HG03060 (cell line): ENCODE data around the gene ALS2CL.

Experiments used
- ATAC-seq: cut with Tn5 transposase; IDR thresholded peaks from one replicate; pipeline ENCODE4 v1.9.1; 2021; ENCODE audit warnings: low read depth, moderate number of reproducible peaks; ENCODE audit not compliant: unreplicated experiment

Gene ALS2CL

DNA sequence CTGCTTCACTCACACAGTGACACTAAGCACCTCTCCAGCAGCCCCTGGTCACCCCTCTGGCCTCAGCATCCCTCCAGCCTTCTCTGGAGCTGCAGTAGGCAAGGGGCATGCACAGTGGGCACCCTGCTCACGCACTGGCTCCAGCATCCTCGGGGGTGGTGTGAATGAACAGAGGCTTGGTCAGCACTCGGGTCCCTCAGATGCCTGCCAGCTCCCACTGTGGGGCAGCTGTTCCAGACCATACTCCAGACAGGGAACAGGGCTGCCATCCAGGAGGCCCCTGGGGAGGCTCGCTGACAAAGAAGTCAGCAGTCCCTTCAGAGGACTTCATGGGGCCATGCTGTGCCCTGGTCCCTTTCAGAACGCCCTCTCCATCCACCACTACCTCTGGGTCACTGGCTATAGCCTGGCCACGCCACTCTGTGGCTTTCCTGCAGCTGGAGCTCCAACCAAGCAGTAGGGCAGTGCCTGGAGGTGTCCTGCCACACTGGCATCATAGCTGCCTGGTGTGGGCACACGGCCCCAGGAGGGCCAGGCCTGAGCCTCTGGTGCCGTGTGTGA is 26.3 kb downstream of the ALS2CL start:
- no peak for ATAC-seq

DNA sequence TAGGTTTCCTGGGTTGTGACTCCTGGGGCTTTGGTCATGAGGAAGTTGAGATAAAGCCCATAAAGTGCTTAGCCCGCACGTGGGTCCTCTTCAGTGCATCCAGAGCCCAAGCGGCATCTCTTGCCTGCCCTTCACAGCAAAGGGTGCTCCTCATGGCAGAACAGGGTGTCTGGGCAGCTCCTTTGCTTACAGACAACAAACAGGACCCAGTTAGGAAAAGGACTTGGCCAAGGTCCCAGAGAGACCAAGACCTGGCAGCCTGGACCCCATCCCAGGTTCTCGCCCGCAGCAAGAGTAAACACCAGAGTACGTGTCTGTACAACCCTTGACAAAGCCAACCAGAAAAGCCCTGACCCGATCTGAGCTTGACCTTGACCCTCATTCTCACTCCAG is 27.0 kb downstream of the ALS2CL start:
- no peak for ATAC-seq

DNA sequence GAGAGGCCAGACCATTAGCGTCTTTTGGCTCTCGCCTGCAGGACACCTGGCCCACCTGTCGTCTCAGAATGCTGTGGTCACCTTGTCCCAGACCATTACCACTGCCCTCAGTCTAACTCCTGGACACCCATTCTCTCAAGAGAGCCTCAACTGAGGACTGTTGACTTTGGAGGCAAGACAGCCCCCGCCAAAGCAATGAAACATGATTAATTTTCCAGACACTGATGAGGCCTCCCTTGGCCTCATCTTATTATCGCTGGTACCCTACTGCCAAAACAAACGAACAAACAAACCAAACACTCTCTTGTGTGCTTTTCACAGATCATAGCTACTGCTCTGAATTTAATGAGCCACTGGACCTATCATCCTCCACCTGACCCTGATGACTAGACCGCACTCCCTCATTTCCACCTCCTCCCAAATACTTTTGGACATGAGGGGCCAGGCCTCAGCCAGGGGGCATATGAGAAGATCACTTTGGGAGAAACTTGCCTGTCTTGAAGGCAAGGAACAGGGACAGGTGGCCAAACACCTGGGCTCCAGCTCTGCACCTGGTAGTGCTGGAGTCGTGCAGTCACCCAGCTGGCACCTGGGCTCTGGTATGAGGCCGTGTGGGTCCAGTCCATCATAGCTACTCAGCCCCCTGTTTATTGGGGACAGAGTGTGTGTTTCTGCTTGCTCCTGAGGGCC is 27.6 kb downstream of the ALS2CL start:
- ATAC-seq = no peak

DNA sequence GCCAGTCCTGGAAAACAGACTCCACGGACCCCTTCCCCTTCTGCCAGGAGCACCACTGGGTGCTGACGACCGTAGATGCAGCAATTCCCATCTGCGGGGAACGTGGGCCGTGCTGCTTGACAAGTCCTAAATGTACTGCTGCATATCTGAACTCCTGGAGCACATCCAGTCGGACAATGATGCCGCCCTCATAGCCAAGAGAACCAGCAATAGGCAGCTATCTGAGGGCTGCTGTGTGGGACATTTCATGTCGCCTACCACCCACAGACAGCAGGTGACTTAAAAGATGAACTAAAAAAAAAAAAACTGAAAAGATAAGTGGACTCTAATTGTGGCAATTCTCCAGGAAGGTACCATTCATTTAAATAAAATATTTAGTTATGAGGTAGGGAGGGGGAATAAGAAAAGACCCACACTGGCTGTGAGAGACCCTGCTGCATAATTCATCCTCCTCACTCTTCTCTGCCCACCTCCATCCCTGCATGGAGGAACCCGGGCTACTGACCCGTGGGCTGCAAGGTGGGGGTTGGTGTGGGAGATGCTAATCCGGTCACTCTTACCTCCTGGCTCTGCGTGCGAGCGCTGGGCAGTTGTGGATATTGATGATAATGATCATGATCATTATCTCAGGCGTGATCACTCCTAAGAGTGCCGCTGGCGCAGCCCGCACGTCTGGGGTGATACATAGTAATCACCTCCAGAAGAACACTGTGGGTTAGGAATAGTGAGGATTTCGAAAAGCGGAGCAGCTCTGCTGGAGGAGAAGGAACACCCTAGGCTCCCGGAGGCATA is 28.3 kb downstream of the ALS2CL start:
- no peak for ATAC-seq

DNA sequence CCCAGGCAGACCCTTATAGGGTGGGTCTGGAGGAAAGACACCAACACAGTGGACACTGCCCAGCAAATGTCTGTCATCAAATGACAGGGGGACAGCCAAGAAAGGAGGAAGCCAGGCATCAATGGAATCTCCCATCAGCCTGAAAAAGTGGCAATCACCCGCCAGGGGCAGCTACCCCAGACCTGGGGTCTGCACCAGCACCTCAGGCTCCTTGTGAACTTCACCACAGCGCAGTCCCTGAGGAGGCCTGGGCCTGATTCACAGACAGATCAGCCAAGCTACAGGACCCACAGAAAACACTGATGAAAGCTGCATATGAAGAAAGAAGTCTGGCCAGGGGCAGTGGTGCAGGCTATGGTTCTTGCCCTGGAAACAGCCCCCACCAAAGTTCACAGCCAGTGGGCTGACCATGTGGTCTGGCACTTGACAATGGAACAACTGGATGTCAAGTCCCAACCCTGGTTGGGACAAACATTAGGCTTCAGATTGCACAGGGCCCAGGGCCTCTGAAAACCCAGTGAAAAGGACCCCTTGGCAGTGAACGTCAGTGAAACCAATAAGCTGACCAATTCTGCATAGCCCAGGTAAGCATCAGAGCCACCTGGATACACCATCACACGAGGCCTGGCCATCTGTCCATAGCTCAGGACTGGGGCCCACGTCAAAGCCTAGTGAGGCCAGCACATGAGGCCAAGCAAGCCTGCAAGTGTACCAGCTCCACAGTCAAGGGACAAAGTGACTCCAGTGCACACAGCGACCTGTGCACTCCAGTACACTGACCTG is 29.1 kb downstream of the ALS2CL start:
- ATAC-seq = no peak

DNA sequence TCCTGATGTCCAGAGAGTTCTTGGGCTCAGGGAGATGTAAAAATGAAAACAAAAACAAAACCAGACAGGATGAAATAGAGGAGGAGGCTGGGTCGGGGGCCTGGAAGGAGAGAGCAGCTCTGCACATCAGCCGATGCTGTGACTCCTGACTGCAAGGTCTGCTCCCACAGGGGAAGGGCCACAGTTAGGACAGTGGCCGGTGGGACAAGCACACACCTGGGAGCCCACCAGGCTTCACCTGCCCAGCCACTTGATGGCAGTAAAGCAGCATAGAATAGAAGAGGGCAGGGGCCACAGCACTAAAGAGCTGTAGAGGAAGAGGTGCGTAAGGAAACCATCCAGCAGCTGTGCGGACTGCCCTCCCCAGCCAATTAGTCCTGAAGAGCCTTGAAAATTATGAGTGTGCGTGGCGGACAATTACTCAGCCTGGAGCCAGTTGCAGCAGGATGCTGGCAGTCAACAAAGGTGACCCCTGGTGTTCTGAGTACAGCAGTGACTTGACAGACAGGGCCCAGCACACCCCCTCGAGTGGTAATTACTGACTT is 29.8 kb downstream of the ALS2CL start:
- ATAC-seq = no peak

DNA sequence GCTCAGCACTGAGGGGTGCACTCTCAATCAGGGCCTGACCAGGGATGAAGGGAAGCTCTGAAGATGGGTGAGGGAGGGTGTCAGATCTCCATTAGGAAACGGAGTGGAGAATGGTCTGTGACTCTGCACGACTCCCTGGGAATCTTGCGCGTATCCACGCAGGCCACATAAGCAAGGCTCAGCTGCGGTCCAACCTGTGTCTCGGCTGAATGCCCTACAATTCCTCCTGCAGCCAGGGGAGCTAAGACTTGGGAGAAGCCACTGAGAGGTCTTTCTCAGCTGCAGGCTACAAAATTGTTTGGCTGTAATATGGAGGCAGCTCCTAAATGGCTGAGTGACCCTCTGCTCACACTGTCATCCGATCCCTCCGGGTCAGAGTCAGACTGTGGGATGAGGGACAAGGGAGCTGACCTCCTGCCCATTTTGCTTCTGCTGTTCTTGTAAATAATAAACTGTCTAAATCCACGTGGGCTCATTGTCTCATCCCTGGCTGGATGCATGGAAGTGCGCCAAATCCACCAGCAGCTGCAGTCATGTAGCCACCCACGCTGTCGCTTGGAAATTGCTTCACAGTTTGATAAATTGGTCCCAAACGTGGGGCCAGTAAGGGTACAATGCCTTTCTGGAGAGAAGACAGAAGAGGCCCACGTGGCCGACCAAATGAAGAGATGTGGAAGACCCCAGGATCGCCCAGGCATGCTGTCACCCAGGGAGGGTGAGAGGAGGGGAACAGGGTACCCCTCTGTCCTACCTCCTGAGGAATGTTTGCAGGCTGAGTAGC is 30.5 kb downstream of the ALS2CL start:
- ATAC-seq = no peak

DNA sequence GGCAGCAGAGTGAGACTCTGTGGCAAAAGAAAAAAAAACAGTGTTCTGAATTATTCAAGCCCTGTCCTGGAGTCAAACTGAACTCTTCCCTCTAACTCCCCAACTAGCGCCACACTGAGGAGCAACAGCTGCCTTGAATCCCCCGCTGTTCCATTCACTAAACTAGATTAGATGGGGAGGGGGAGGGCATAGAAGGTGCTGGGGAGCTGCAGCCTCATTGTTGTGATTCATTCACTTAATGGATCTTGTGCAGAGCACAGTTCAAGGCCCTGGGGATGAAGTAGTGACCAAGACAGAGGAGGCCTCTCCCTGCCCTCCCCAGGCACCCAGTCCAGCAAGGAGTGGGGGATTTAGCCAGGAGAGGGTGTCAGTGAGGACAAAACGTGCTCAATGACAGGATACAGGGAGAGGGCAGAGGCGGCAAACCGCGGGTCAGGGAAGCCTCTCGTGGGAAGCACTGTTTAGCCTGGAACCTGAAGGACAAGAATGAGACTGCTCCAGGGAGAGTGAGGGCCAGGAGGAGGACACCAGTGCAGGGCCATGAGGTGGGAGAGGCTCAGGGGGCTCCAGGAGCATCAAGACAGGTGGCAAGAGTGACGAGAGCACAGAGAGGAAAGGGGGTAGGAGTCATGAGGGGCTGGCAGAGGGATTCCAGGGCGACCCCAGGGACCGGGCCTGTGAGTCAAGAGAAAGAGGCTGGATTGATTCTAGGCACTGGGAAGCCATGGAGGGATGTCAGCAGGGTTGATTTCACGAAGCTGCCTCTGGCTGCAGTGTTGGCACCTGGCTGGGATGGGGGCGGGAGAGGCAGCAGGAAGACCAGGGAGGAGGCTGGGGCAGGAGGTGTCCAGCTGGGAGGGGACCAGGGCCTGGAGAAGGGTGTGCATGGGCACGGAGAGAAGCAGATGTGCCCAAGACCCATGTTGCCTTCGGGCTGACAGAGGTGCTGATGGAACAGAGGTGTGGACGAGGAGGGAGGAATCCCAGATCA is 31.4 kb downstream of the ALS2CL start:
- ATAC-seq = no peak

DNA sequence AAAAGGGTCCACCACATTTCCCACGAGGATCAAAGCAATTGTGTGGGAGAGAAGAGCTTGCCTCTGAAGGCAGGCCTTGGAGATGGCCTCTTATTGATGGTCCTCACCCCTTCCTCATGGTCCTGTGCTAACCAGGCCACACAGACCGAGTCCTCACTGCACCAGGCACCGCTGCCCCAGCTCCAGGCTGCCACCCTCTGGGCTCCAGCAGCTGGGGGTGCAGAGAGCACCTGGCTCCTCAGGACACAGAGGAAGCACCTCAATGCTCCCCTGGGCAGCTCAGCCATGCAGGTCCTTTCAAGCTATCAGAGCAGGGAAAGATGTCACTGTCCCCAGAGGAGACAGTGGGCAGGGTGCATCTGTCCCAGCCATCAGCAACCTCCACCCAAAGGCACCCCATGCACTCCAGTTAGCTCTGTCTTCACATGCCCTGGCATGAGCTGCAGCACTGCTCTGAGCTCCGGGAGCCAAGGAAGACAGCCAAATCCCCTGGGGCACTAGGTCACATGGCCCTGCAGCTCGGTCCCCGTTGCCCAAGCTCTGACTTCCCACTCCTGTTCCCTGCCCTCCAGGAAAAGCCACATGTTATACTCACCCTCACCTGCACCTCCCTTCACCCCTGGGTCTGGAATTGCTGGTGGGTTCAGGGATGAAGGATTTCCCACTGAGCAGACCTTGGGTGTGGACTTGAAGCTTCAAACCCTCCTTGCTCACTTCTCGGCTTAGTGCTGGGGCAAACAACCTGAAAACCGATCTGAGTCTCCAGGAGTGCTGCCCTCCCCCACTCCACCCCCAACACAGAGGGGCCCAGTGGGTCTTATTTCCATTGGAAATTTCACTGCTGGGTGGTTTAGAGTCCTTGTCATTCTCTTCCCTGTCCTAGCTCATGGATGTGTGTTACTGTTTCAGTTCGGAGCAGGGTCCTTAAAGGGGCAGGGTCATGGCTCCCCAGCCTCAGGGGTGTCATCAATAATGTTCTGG is 32.6 kb downstream of the ALS2CL start:
- ATAC-seq = no peak

DNA sequence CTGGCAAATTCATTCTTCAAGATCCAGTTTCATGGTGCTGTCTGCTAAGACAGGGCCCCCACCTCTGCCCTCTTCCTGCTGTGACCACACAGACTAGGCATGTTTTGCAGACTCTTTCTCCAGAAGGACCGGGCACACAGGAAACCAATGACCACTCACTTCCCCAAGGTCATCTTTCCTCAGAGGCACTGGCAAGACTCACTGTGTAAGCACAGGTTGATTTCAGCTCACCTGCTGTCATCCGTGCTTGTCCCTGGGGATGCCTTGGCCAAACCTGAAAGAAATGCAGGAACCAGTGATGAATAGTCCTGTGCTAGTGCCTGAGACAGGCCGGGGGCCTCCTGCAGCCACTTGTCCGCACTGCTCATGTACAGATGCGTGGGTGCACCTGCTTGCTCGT is 33.5 kb downstream of the ALS2CL start:
- ATAC-seq = no peak

DNA sequence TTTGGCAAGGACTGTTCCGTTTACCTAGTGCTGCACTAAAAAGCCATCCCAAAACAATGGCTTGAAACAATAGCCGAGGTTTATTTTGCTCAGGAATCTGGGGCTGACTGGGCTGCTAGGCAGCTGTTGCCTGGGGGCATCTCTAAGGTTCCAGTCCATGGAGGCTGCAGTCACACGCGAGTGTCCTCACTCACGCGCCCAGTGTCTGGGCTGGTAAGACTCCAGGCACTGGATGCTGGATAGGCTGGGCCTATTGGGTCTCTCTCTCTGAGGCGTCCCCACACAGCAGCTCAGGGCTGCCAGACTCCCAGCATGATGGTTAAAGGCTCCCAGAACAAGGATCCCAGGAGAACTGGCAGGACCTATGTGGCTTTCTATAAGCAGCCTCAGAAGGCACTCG is 34.2 kb downstream of the ALS2CL start:
- no peak for ATAC-seq

DNA sequence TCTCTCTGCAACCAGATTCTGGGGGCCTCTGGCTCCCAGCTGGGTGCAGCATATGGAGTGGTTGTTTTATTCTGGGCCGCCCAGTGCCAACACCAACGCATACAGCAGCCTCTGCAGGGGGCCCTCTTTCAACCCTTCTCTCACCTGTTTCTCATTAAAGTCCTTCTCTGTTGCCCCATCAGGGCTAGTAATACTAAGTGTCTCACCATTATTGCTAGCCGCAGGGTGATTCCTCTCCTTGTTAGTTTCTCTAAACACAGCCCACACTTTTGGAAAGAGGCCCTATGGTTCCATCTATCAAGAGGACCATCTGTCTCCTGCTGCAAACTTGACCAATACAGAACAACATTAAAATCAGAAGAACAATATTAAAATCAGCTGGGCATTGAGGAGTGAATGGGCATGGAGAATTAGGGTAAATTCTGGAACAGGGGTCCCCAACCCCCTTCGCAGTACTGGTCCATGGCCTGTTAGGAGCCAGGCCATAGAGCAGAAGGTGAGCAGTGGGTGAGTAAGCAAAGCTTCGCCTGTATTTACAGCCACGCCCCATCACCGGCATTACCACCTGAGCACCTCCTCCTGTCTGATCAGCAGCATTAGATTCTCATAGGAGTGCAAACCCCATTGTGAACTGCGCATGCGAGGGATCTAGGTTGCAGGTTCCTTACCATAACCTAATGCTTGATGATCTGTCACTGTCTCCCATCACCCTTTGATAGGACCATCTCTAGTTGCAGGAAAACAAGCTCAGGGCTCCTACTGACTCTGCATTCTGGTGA is 36.5 kb downstream of the ALS2CL start:
- ATAC-seq = no peak

DNA sequence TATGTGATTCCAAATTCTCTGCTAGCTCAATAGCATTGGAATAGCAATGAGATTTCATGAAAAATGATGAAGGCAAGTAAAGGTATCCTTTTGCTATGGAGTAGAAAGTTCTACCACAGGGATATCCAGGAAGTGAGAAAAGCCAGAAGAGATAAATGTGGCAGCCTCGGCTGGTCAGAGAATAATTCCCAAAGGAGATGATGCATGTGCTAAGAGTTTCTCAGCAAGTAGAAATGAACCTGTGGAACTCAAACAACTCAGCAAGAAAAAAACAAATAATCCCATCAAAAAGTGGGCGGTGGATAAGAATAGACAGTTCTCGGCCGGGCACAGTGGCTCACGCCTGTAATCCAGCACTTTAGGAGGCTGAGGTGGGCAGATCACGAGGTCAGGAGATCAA is 38.2 kb downstream of the ALS2CL start:
- ATAC-seq = no peak

DNA sequence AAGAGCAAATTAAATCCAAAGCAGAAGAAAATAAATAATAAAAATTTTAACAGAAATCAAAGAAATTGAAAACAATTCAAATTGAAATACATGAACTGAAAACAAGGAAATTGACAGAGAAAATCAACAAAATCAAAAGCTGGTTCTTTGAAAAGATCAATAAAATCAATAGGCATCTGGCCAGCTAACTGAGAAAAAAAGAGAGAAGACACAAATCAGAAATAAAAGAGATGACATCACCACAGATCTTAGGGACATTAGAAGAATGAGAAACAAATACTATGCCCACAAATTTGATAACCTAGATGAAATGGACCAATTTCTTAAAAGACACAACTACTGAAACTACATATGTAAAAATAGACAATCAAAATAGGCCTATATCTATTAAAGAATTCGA is 42.4 kb downstream of the ALS2CL start:
- no peak for ATAC-seq

DNA sequence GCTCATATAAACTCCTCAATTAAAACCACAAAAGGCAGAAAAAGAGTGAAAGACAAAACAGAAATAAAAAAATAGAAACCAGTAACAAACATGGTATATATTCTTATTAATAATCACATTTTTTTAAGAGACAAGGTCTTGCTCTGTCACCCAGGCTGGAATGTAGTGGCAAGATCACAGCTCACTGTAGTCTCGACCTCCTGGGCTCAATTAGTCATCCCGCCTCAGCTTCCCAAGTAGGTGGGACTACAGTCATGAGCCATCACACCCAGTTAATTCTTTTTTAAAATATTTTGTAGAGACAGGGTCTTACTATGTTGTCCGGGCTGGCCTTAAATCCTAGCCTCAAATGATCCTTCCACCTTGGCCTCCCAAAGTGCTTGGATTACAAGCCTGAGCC is 44.0 kb downstream of the ALS2CL start:
- ATAC-seq = no peak

DNA sequence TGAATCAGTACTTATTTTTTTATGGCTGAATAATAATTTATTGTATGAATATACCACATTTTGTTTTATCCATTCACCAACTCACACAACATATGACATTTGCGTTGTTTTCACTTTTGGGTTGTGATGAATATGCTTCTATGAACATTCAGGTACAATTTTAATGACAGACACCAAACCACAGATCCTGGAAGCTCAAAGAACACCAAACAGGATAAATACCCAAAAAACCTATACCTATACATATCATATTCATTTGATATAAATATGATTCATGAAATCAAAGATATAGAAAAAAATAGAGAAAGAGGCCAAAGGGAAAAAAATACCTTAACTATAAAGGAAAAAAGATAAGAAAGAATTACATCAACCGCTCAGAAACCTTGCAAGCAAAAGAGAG is 45.4 kb downstream of the ALS2CL start:
- ATAC-seq = no peak

DNA sequence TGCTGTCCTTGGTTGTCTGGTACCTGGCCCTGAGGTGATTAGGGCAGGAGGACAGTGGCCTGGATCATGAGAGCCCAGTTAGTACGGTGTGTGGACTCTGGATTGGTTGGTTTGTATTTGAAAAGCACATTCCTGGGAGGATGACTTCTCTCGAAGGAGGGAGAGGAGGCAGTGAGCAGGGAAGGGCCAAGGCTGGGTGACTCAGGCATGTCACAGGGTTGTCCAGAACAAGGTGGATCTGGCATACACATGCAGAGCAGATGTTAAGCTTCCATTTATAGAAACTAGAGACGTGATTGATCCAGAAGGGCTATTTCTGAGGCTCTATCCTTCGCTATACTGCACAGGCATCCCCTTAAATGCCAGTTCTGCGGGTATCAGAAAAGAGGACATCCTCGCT is 46.8 kb downstream of the ALS2CL start:
- ATAC-seq = no peak
